GM12878 (cell line): Measurements from ENCODE around the gene FLVCR2. TPM values are rescaled to one million over a fixed set of nuclear protein-coding genes. Genes with fewer than 3 reads are reported as not detected.

ENCODE experiments used
- ATAC-seq: fragments of 200-7000 bp; cut with Tn5 transposase; 3 replicates; pipeline ENCODE4 v1.9.1; 2020; ENCODE audit warnings: mild to moderate bottlenecking, moderate library complexity
- BruUV-seq: library from RNA; stranded (reverse); fragments of 400-500 nt; replicated peaks from 2 replicates; lab custom pipeline; 2021; lab: Mats Ljungman, UMichigan
- CTCF ChIA-PET: fragments of 300-600 bp; sonication (Branson Sonifier 250); formaldehyde crosslinking; extraction: SDS; loops from one replicate; lab custom pipeline; 2021; ENCODE audit warnings: inconsistent platforms; lab: Yijun Ruan, JAX
- POLR2A ChIA-PET: fragments of 350-600 bp; formaldehyde crosslinking; extraction: SDS; loops from one replicate; lab custom pipeline; 2021; ENCODE audit warnings: inconsistent platforms; lab: Charles Lee
- RAD21 ChIA-PET: fragments of 300-600 bp; sonication (Branson Sonifier 250); formaldehyde crosslinking; loops from one replicate; lab custom pipeline; 2023; ENCODE audit warnings: antibody characterized with exemption; ENCODE audit not compliant: unreplicated experiment; lab: Charles Lee
- SMC1A ChIA-PET: fragments of 300-600 bp; sonication (Branson Sonifier 250); formaldehyde crosslinking; loops from one replicate; lab custom pipeline; 2023; ENCODE audit not compliant: unreplicated experiment, uncharacterized antibody; lab: Charles Lee
- DNase-seq: peaks from one replicate; pipeline ENCODE4 v3.0.0-alpha.2; 2011; ENCODE audit warnings: low read depth, low spot score
- FAIRE-seq: peaks from 3 replicates; lab custom pipeline; 2011; peaks lifted over from hg19 to GRCh38; lab: Jason Lieb, UNC
- H2AFZ ChIP-seq: 2 replicates; pipeline ENCODE4 v1.6.0; 2011; ENCODE audit warnings: low read depth, low read length, control low read depth; ENCODE audit not compliant: control insufficient read depth
- H3K27ac ChIP-seq: 2 replicates; pipeline ENCODE4 v1.5.1; 2011; ENCODE audit warnings: control low read depth; ENCODE audit not compliant: control insufficient read depth, insufficient read depth
- H3K27me3 ChIP-seq, 2 experiments: replicated peaks in 1 of 2; 2 replicates each; pipeline versions ENCODE4 v1.6.0 to v1.6.1; 2011; ENCODE audit warnings: low read length in 1 of 2; ENCODE audit not compliant: control insufficient read depth in 2 of 2, insufficient read depth in 2 of 2
- H3K36me3 ChIP-seq, 2 experiments: 2 replicates each; pipeline ENCODE4 v1.5.1; 2011; ENCODE audit warnings: low read length in 1 of 2; ENCODE audit not compliant: control insufficient read depth in 2 of 2, insufficient read depth in 2 of 2
- H3K4me1 ChIP-seq: 2 replicates; pipeline ENCODE4 v1.6.1; 2011; ENCODE audit warnings: mild to moderate bottlenecking, low read length, moderate library complexity, mixed read lengths; ENCODE audit not compliant: control insufficient read depth, insufficient read depth
- H3K4me2 ChIP-seq: 2 replicates; pipeline ENCODE4 v1.6.0; 2011; ENCODE audit warnings: control low read depth; ENCODE audit not compliant: control insufficient read depth, insufficient read depth
- H3K4me3 ChIP-seq: fragments of 200-600 bp; sonication (generic); 2 replicates; pipeline ENCODE4 v1.5.1; 2016
- H3K79me2 ChIP-seq: 2 replicates; pipeline ENCODE4 v1.6.0; 2011; ENCODE audit warnings: low read length; ENCODE audit not compliant: control insufficient read depth, insufficient read depth
- H3K9ac ChIP-seq: 2 replicates; pipeline ENCODE4 v1.8.0; 2011; ENCODE audit warnings: low read length, control low read depth, mixed read lengths; ENCODE audit not compliant: control insufficient read depth, insufficient read depth
- H3K9me3 ChIP-seq: replicated peaks from 3 replicates; pipeline ENCODE4 v1.5.1; 2011; ENCODE audit warnings: mild to moderate bottlenecking, low read length; ENCODE audit not compliant: control insufficient read depth, insufficient read depth
- H4K20me1 ChIP-seq: 2 replicates; pipeline ENCODE4 v1.6.0; 2011; ENCODE audit not compliant: control insufficient read depth, insufficient read depth
- CEBPB ChIP-seq, 2 experiments: fragments of 150-350 bp in 1 of 2; IDR thresholded peaks; 2 replicates each; pipeline ENCODE4 v1.6.1; 2012 to 2014; ENCODE audit warnings: low read depth in 2 of 2, low read length in 2 of 2, borderline replicate concordance in 1 of 2, inconsistent platforms in 1 of 2
- CREB1 ChIP-seq: IDR thresholded peaks from 2 replicates; pipeline ENCODE4 v1.6.1; 2012; ENCODE audit warnings: low read depth, mild to moderate bottlenecking, inconsistent platforms
- JUNB ChIP-seq: IDR thresholded peaks from 2 replicates; pipeline ENCODE4 v1.6.1; 2016; ENCODE audit warnings: antibody characterized with exemption, mild to moderate bottlenecking
- KDM1A ChIP-seq: fragments of 200-600 bp; sonication (generic); IDR thresholded peaks from 2 replicates; pipeline ENCODE4 v1.6.1; 2016; ENCODE audit warnings: borderline replicate concordance
- MEF2B ChIP-seq: fragments of 450-650 bp; IDR thresholded peaks from 2 replicates; pipeline ENCODE4 v1.6.1; 2018; ENCODE audit warnings: mild to moderate bottlenecking, moderate library complexity; ENCODE audit not compliant: partially characterized antibody, poor library complexity, severe bottlenecking
- MYB ChIP-seq: fragments of 150-350 bp; IDR thresholded peaks from 2 replicates; pipeline ENCODE4 v1.6.1; 2014; ENCODE audit warnings: mild to moderate bottlenecking, low read depth, low read length, borderline replicate concordance
- NRF1 ChIP-seq: conservative IDR thresholded peaks from 2 replicates; pipeline ENCODE4 v1.6.1; 2011; ENCODE audit warnings: mild to moderate bottlenecking, low read depth, low read length, improper control_type of control experiment
- SMC3 ChIP-seq: IDR thresholded peaks from 2 replicates; pipeline ENCODE4 v1.6.1; 2011; ENCODE audit warnings: low read length, improper control_type of control experiment, borderline replicate concordance
- WGBS: methylation state at CpG from one replicate; pipeline ENCODE4 v1.1.6; 2016; ENCODE audit warnings: low lambda C conversion rate; ENCODE audit not compliant: insufficient replicate concordance, insufficient coverage; ENCODE audit errors: missing lambda C conversion rate; 5-methylcytosine and 5-hydroxymethylcytosine counted together
- in situ Hi-C: fragments of 300-500 bp; cut with MboI; formaldehyde crosslinking; loops from 9 replicates; pipeline ENCODE4 v1.14.3; 2018; ENCODE audit warnings: mixed read lengths
- intact Hi-C: fragments of 100-400 bp; cut with micrococcal nuclease; formaldehyde crosslinking; loops from one replicate; pipeline ENCODE4 v1.14.2; 2022; ENCODE audit not compliant: unreplicated experiment
- polyA plus RNA-seq, 11 experiments: library from polyadenylated mRNA; depleted of rRNA in 4 of 11; unstranded in 6 of 11; stranded (reverse) in 5 of 11; fragments of >200 nt; fragmentation: Nextera tagmentation in 4 of 11; fragmentation: Illumina TruSeq in 1 of 11; extraction: Ambion mirVana in 4 of 11; extraction: Trizol in 1 of 11; gene quantifications; 1 replicate in 1 of 11; 2 replicates in 10 of 11; pipeline versions ENCODE4 v1.2.1 to v1.2.3, GENCODE V29; 2011 to 2016; ENCODE audit warnings: inconsistent platforms in 2 of 11, missing spikeins in 2 of 11, low read depth in 1 of 11
- total RNA-seq, 4 experiments: library from RNA; depleted of rRNA in 3 of 4; stranded (reverse); fragments of >200 nt in 3 of 4; fragmentation: Illumina TruSeq in 1 of 4; extraction: Trizol in 1 of 4; gene quantifications; 2 replicates each; pipeline versions ENCODE4 v1.2.1 to v1.2.3, GENCODE V29; 2013 to 2021
- TF ChIP-seq, protein P1 (sequence below): fragments of 450-650 bp; IDR thresholded peaks from 2 replicates; pipeline ENCODE4 v1.6.1; 2017; ENCODE audit warnings: mild to moderate bottlenecking, moderate library complexity
- TF ChIP-seq, protein P2 (sequence below): fragments of 450-650 bp; IDR thresholded peaks from 2 replicates; pipeline ENCODE4 v1.6.1; 2017; ENCODE audit warnings: mild to moderate bottlenecking
- TF ChIP-seq, protein P3 (sequence below): fragments of 450-650 bp; formaldehyde crosslinking; IDR thresholded peaks from 2 replicates; pipeline ENCODE4 v1.5.0; 2022; ENCODE audit warnings: mild to moderate bottlenecking, missing genetic modification characterization

Gene FLVCR2
- total and polyA plus RNA-seq, 10 of the 15 experiments (the other 5 are each of a cell fraction or from before 2014, with no cell fraction given), result 0.24 to 3.7 (median 1.6) TPM

DNA sequence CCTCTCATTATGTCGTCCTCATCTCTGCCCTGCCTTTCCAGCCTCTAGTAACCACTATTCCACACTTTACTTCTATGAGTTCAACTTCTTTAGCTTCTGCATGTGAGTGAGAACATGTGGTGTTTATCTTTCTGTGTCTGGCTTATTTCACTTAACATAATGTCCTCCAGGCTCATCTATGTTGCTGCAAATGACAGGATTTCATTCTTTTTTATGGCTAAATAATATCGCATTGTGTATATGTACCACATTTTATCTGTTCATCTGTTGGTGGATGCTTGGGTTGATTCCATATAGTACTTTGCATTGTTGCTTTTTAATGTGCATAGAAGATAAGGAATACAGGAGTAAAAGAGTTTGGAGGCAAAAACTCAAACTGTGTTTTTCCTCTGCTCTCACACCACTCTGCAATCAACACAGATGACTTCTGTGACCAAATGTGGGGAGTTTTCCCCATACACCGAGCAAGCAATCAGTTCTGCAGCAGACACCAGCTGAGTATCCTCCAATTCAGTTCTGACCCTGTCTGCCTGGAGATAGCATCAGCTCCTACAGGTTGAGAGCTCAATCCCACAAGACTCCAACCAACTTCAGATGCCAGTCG is 24.6 kb upstream of the FLVCR2 start:
- intact Hi-C loops, result no loop called here
- no TSS peak for BruUV-seq
- no peak overlapping the region for H3K4me3 ChIP-seq
- CTCF ChIA-PET, result interaction anchor here (0.9 to 25.9 kb wide), 7 partner anchors 8 to 101 kb away, joined by 3 to 481 read pairs (median 4); partner anchors contain the start of gene BATF
- RAD21 ChIA-PET, result interaction anchor here (0.7 to 2.0 kb wide), 2 partner anchors 66 to 107 kb away, joined by 4 to 5 read pairs; partner anchors contain the start of gene TTLL5
- peaks cover 10% of the 10 kb centered on the region for H3K4me1 ChIP-seq
- no peak for FAIRE-seq
- DNase-seq, result no peak
- SMC1A ChIA-PET, result interaction anchor here (3.0 to 13.7 kb wide), 3 partner anchors 14 to 61 kb away, joined by 12 to 257 read pairs (median 98); partner anchors contain the start of gene BATF
- 60% methylated on average over 4 of the region's 4 CpGs for WGBS
- H3K27me3 ChIP-seq, result no peaks in the 10 kb centered on the region
- H2AFZ ChIP-seq, result no peak overlapping the region
- H3K9me3 ChIP-seq, result peaks cover 5% of the 10 kb centered on the region; the same call in 2 of the 3 replicates
- no peak for ATAC-seq
- H3K9ac ChIP-seq, result no peak overlapping the region
- POLR2A ChIA-PET, result interaction anchor here (1.1 to 2.4 kb wide), 2 partner anchors 13 to 25 kb away, joined by 3 to 9 read pairs; partner anchors contain the start of gene FLVCR2
- H3K27ac ChIP-seq, result no peak overlapping the region
- H3K79me2 ChIP-seq, result no peaks in the 10 kb centered on the region
- in situ Hi-C loops, result no loop called here
- no peak overlapping the region for H3K4me2 ChIP-seq
- no peaks in the 10 kb centered on the region for H3K36me3 ChIP-seq
- H4K20me1 ChIP-seq, result no peaks in the 10 kb centered on the region
- TF ChIP-seq, protein P1, sequence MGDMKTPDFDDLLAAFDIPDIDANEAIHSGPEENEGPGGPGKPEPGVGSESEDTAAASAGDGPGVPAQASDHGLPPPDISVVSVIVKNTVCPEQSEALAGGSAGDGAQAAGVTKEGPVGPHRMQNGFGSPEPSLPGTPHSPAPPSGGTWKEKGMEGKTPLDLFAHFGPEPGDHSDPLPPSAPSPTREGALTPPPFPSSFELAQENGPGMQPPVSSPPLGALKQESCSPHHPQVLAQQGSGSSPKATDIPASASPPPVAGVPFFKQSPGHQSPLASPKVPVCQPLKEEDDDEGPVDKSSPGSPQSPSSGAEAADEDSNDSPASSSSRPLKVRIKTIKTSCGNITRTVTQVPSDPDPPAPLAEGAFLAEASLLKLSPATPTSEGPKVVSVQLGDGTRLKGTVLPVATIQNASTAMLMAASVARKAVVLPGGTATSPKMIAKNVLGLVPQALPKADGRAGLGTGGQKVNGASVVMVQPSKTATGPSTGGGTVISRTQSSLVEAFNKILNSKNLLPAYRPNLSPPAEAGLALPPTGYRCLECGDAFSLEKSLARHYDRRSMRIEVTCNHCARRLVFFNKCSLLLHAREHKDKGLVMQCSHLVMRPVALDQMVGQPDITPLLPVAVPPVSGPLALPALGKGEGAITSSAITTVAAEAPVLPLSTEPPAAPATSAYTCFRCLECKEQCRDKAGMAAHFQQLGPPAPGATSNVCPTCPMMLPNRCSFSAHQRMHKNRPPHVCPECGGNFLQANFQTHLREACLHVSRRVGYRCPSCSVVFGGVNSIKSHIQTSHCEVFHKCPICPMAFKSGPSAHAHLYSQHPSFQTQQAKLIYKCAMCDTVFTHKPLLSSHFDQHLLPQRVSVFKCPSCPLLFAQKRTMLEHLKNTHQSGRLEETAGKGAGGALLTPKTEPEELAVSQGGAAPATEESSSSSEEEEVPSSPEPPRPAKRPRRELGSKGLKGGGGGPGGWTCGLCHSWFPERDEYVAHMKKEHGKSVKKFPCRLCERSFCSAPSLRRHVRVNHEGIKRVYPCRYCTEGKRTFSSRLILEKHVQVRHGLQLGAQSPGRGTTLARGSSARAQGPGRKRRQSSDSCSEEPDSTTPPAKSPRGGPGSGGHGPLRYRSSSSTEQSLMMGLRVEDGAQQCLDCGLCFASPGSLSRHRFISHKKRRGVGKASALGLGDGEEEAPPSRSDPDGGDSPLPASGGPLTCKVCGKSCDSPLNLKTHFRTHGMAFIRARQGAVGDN, result no peak
- TF ChIP-seq CEBPB (IDR thresholded peaks at IDR 0.05; ENCODE audit: borderline replicate concordance in 1 of 2, low read depth in 2 of 2, low read length in 2 of 2) (no peak), SMC3 (no peak), CREB1 (no peak), MYB (no peak), KDM1A (no peak), JUNB (no peak), NRF1 (no peak), MEF2B (no peak)
- TF ChIP-seq, protein P2, sequence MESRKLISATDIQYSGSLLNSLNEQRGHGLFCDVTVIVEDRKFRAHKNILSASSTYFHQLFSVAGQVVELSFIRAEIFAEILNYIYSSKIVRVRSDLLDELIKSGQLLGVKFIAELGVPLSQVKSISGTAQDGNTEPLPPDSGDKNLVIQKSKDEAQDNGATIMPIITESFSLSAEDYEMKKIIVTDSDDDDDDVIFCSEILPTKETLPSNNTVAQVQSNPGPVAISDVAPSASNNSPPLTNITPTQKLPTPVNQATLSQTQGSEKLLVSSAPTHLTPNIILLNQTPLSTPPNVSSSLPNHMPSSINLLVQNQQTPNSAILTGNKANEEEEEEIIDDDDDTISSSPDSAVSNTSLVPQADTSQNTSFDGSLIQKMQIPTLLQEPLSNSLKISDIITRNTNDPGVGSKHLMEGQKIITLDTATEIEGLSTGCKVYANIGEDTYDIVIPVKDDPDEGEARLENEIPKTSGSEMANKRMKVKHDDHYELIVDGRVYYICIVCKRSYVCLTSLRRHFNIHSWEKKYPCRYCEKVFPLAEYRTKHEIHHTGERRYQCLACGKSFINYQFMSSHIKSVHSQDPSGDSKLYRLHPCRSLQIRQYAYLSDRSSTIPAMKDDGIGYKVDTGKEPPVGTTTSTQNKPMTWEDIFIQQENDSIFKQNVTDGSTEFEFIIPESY, result no peak
- TF ChIP-seq, protein P3, sequence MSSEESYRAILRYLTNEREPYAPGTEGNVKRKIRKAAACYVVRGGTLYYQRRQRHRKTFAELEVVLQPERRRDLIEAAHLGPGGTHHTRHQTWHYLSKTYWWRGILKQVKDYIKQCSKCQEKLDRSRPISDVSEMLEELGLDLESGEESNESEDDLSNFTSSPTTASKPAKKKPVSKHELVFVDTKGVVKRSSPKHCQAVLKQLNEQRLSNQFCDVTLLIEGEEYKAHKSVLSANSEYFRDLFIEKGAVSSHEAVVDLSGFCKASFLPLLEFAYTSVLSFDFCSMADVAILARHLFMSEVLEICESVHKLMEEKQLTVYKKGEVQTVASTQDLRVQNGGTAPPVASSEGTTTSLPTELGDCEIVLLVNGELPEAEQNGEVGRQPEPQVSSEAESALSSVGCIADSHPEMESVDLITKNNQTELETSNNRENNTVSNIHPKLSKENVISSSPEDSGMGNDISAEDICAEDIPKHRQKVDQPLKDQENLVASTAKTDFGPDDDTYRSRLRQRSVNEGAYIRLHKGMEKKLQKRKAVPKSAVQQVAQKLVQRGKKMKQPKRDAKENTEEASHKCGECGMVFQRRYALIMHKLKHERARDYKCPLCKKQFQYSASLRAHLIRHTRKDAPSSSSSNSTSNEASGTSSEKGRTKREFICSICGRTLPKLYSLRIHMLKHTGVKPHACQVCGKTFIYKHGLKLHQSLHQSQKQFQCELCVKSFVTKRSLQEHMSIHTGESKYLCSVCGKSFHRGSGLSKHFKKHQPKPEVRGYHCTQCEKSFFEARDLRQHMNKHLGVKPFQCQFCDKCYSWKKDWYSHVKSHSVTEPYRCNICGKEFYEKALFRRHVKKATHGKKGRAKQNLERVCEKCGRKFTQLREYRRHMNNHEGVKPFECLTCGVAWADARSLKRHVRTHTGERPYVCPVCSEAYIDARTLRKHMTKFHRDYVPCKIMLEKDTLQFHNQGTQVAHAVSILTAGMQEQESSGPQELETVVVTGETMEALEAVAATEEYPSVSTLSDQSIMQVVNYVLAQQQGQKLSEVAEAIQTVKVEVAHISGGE, result no peak
